Type B pancreatic cell (in vitro differentiated cells): ENCODE measurements around the gene HADHB. TPM values are rescaled to one million over a fixed set of nuclear protein-coding genes. Genes with fewer than 3 reads are reported as not detected.

Source experiments
- DNase-seq: peaks from one replicate; pipeline ENCODE4 v3.0.0; 2021; ENCODE audit warnings: mixed read lengths; ENCODE audit not compliant: unreplicated experiment; ENCODE audit errors: extremely low spot score
- H3K27ac Mint-ChIP-seq: 2 replicates; pipeline ENCODE4 v1.8.0; 2021; ENCODE audit warnings: mild to moderate bottlenecking, mixed read lengths
- H3K27me3 Mint-ChIP-seq: 2 replicates; pipeline ENCODE4 v1.8.0; 2021; ENCODE audit warnings: mixed read lengths
- H3K36me3 Mint-ChIP-seq: 2 replicates; pipeline ENCODE4 v1.8.0; 2021; ENCODE audit warnings: mixed read lengths
- H3K4me1 Mint-ChIP-seq: one replicate; pipeline ENCODE4 v1.8.0; 2021; ENCODE audit warnings: mixed read lengths; ENCODE audit not compliant: unreplicated experiment
- H3K4me3 Mint-ChIP-seq: 2 replicates; pipeline ENCODE4 v1.8.0; 2021; ENCODE audit warnings: mild to moderate bottlenecking, mixed read lengths
- H3K9me3 Mint-ChIP-seq: 2 replicates; pipeline ENCODE4 v1.8.0; 2021; ENCODE audit warnings: mixed read lengths
- CTCF ChIP-seq: fragments of 200-600 bp; sonication (generic); conservative IDR thresholded peaks from 2 replicates; pipeline ENCODE4 v1.5.0; 2021; ENCODE audit warnings: antibody characterized with exemption, mild to moderate bottlenecking
- long read RNA-seq: library from polyadenylated mRNA; unstranded; transcript quantifications from one replicate; pipeline ENCODE4 v2.0.0, GENCODE V29; 2020
- total RNA-seq: library from RNA; stranded (reverse); gene quantifications from 2 replicates; pipeline ENCODE4 v1.2.1, GENCODE V29; 2021; ENCODE audit warnings: low replicate concordance

The HADHB gene
- 110 and 123 TPM in 2 replicates for total RNA-seq
- long read RNA-seq, transcript HADHB-208 (15 exons, 2,142 nt) = minor isoform, 20 of 1,068 reads
- long read RNA-seq, transcript HADHB-201 (16 exons, 2,044 nt) = major isoform, 949 of 1,068 reads
- long read RNA-seq, partial matches to known transcripts = 51 of 1,068 reads
- long read RNA-seq, other reads (novel, unspliced or antisense) = 45 of 1,068 reads

DNA sequence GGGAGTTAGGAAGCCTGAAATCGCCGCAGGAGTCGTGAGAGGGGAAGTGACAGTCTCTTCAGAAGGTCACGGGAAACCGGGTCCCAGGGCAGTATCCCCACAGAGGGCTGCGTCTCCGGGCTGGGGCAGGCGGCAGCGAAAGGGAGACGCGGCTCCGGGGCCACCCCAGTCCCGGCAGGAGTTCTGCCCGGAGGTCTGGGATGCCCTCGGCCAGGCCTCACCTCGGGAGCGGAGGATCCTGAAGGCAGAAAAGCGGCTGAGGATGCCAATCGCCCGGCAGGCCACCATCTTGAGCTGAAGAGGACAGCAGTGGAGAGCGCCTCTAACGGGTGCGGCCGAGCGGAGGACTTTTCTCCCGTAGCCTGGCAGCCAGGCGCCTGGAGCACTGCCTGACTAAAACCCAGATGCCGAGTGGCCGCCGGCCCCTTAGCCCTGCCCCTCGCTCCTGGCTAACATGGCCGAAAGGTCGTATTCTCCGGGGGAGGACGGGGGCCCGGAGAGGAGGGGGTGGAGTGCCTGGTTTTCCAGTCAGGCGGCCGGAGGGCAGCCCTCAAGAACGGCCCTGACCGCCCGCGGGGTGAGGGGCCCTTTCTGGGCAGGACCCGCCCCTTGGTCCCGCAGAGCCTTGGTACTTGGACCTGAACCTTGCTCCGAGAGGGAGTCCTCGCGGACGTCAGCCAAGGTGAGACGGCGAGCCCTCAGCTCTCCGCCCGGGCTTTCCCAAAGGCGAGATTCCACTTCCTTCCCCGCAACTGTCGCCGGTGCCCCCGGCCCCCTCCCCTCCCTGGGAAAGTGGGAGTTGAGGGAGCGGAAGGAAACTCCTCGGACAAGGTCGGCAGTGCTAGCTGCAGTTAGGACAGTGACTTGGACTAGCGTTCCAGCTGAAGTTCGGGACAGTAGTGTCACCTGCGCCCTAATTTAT, at the start of gene HADHB, which contains the start of gene HADHA:
Gene HADHB (plus strand): TSS at position 631 of the 922 bp plus-strand sequence. CDS start 9,316 bp downstream, outside the sequence.
Gene HADHA (minus strand): TSS at position 324 of the 922 bp plus-strand sequence. CDS start 36 bp downstream, at position 288.
- H3K27me3 Mint-ChIP-seq = no peaks in the 10 kb centered on the region
- H3K4me3 Mint-ChIP-seq = peak within 1 kb of the TSS; percentile 100
- H3K4me1 Mint-ChIP-seq = peaks cover 35% of the 10 kb centered on the region
- TF ChIP-seq CTCF = peak; percentile 52
- no peaks in the 10 kb centered on the region for H3K9me3 Mint-ChIP-seq
- H3K27ac Mint-ChIP-seq = peak within 1 kb of the TSS; percentile 99
- no peaks in the 10 kb centered on the region for H3K36me3 Mint-ChIP-seq
- DNase-seq = peak; percentile 94

GRCh38 chr2:26195040-26195984, 49.4 kb upstream of the HADHB start:
- no peak for DNase-seq
- H3K27me3 Mint-ChIP-seq = no peaks in the 10 kb centered on the region
- H3K4me1 Mint-ChIP-seq = peaks cover 14% of the 10 kb centered on the region
- no peak overlapping the region for H3K27ac Mint-ChIP-seq
- H3K9me3 Mint-ChIP-seq = no peaks in the 10 kb centered on the region
- H3K36me3 Mint-ChIP-seq = peaks cover 45% of the 10 kb centered on the region
- no peak overlapping the region for H3K4me3 Mint-ChIP-seq
- TF ChIP-seq CTCF = no peak

GRCh38 chr2:26196683-26197418, 47.9 kb upstream of the HADHB start:
- peaks cover 46% of the 10 kb centered on the region for H3K36me3 Mint-ChIP-seq
- H3K27ac Mint-ChIP-seq = peak overlapping the region; percentile 33
- no peaks in the 10 kb centered on the region for H3K9me3 Mint-ChIP-seq
- H3K27me3 Mint-ChIP-seq = no peaks in the 10 kb centered on the region
- no peak overlapping the region for H3K4me3 Mint-ChIP-seq
- no peak for TF ChIP-seq CTCF
- peaks cover 14% of the 10 kb centered on the region for H3K4me1 Mint-ChIP-seq
- no peak for DNase-seq

- peak overlapping the region; percentile 33 for H3K27ac Mint-ChIP-seq
- H3K4me1 Mint-ChIP-seq = peaks cover 14% of the 10 kb centered on the region
- no peaks in the 10 kb centered on the region for H3K9me3 Mint-ChIP-seq
- peak overlapping the region; percentile 11 for H3K4me3 Mint-ChIP-seq
- no peaks in the 10 kb centered on the region for H3K27me3 Mint-ChIP-seq
- TF ChIP-seq CTCF = no peak
- DNase-seq = no peak
- peaks cover 50% of the 10 kb centered on the region for H3K36me3 Mint-ChIP-seq
Observed at GRCh38 chr2:26197516-26197915, 47.2 kb upstream of the HADHB start.
